HEK293 (cell line): ENCODE data around the gene UBA1.

ENCODE experiments used
- KLF1 ChIP-seq: fragments of 450-650 bp; formaldehyde crosslinking; IDR thresholded peaks from 2 replicates; pipeline ENCODE4 v1.5.1; 2016; ENCODE audit warnings: missing biosample characterization, missing genetic modification characterization
- KLF10 ChIP-seq: fragments of 450-650 bp; IDR thresholded peaks from 2 replicates; pipeline ENCODE4 v1.5.1; 2018; ENCODE audit warnings: missing biosample characterization, mild to moderate bottlenecking, missing genetic modification characterization
- YY1 ChIP-seq: fragments of 450-650 bp; formaldehyde crosslinking; IDR thresholded peaks from 2 replicates; pipeline ENCODE4 v1.5.1; 2018; ENCODE audit warnings: missing biosample characterization, missing genetic modification characterization
- ZBTB21 ChIP-seq: fragments of 450-650 bp; formaldehyde crosslinking; IDR thresholded peaks from 2 replicates; pipeline ENCODE4 v1.5.1; 2017; ENCODE audit warnings: missing biosample characterization, missing genetic modification characterization
- ZBTB7A ChIP-seq: fragments of 450-650 bp; formaldehyde crosslinking; IDR thresholded peaks from 2 replicates; pipeline ENCODE4 v1.5.1; 2016; ENCODE audit warnings: low read depth, missing biosample characterization, missing genetic modification characterization
- ZFP41 ChIP-seq: fragments of 450-650 bp; formaldehyde crosslinking; IDR thresholded peaks from 2 replicates; pipeline ENCODE4 v1.5.1; 2016; ENCODE audit warnings: missing biosample characterization, missing genetic modification characterization, borderline replicate concordance
- ZNF16 ChIP-seq: fragments of 450-650 bp; formaldehyde crosslinking; IDR thresholded peaks from 2 replicates; pipeline ENCODE4 v1.5.1; 2016; ENCODE audit warnings: low read depth, missing biosample characterization, missing genetic modification characterization
- ZNF211 ChIP-seq: fragments of 450-650 bp; formaldehyde crosslinking; IDR thresholded peaks from 2 replicates; pipeline ENCODE4 v1.5.1; 2016; ENCODE audit warnings: low read depth, missing biosample characterization, missing genetic modification characterization
- ZNF223 ChIP-seq: fragments of 450-650 bp; formaldehyde crosslinking; IDR thresholded peaks from 2 replicates; pipeline ENCODE4 v1.5.1; 2016; ENCODE audit warnings: missing biosample characterization, missing genetic modification characterization
- ZNF335 ChIP-seq: fragments of 450-650 bp; formaldehyde crosslinking; conservative IDR thresholded peaks from 2 replicates; pipeline ENCODE4 v1.5.1; 2016; ENCODE audit warnings: missing biosample characterization, missing genetic modification characterization
- ZNF350 ChIP-seq: fragments of 450-650 bp; formaldehyde crosslinking; IDR thresholded peaks from 2 replicates; pipeline ENCODE4 v1.5.0; 2017; ENCODE audit warnings: missing biosample characterization, mild to moderate bottlenecking, missing genetic modification characterization
- ZNF37A ChIP-seq: fragments of 450-650 bp; IDR thresholded peaks from 2 replicates; pipeline ENCODE4 v1.5.1; 2018; ENCODE audit warnings: missing biosample characterization, missing genetic modification characterization
- ZNF654 ChIP-seq: fragments of 450-650 bp; formaldehyde crosslinking; IDR thresholded peaks from 2 replicates; pipeline ENCODE4 v1.5.1; 2016; ENCODE audit warnings: low read depth, missing biosample characterization, missing genetic modification characterization
- ZNF701 ChIP-seq: fragments of 450-650 bp; formaldehyde crosslinking; IDR thresholded peaks from 2 replicates; pipeline ENCODE4 v1.5.1; 2016; ENCODE audit warnings: missing biosample characterization, missing genetic modification characterization
- ZNF768 ChIP-seq: fragments of 450-650 bp; formaldehyde crosslinking; IDR thresholded peaks from 2 replicates; pipeline ENCODE4 v1.5.1; 2018; ENCODE audit warnings: missing biosample characterization, mild to moderate bottlenecking, missing genetic modification characterization
- ZSCAN30 ChIP-seq: fragments of 450-650 bp; IDR thresholded peaks from 2 replicates; pipeline ENCODE4 v1.5.1; 2018; ENCODE audit warnings: missing biosample characterization, mild to moderate bottlenecking, missing genetic modification characterization, moderate library complexity
- TF ChIP-seq, protein P1 (sequence below): fragments of 450-650 bp; formaldehyde crosslinking; IDR thresholded peaks from 2 replicates; pipeline ENCODE4 v1.5.1; 2016; ENCODE audit warnings: missing biosample characterization, missing genetic modification characterization
- TF ChIP-seq, protein P2 (sequence below): fragments of 450-650 bp; formaldehyde crosslinking; IDR thresholded peaks from 2 replicates; pipeline ENCODE4 v1.5.1; 2016; ENCODE audit warnings: missing biosample characterization, missing genetic modification characterization, low read depth
- TF ChIP-seq, protein P3 (sequence below): fragments of 450-650 bp; formaldehyde crosslinking; IDR thresholded peaks from 2 replicates; pipeline ENCODE4 v1.5.1; 2017; ENCODE audit warnings: missing biosample characterization, missing genetic modification characterization
- TF ChIP-seq, protein P4 (sequence below): fragments of 450-650 bp; formaldehyde crosslinking; IDR thresholded peaks from 2 replicates; pipeline ENCODE4 v1.5.1; 2016; ENCODE audit warnings: missing biosample characterization, missing genetic modification characterization
- TF ChIP-seq, protein P5 (sequence below): fragments of 450-650 bp; formaldehyde crosslinking; IDR thresholded peaks from 2 replicates; pipeline ENCODE4 v1.5.1; 2016; ENCODE audit warnings: missing biosample characterization, missing genetic modification characterization
- TF ChIP-seq, protein P6 (sequence below): fragments of 450-650 bp; formaldehyde crosslinking; IDR thresholded peaks from 2 replicates; pipeline ENCODE4 v1.5.1; 2016; ENCODE audit warnings: missing biosample characterization, missing genetic modification characterization
- TF ChIP-seq, protein P7 (sequence below): fragments of 450-650 bp; formaldehyde crosslinking; IDR thresholded peaks from 2 replicates; pipeline ENCODE4 v1.5.1; 2017; ENCODE audit warnings: missing biosample characterization, missing genetic modification characterization
- TF ChIP-seq, protein P8 (sequence below): fragments of 450-650 bp; formaldehyde crosslinking; conservative IDR thresholded peaks from 2 replicates; pipeline ENCODE4 v1.5.1; 2016; ENCODE audit warnings: low read depth, missing biosample characterization, missing genetic modification characterization

Gene UBA1

DNA sequence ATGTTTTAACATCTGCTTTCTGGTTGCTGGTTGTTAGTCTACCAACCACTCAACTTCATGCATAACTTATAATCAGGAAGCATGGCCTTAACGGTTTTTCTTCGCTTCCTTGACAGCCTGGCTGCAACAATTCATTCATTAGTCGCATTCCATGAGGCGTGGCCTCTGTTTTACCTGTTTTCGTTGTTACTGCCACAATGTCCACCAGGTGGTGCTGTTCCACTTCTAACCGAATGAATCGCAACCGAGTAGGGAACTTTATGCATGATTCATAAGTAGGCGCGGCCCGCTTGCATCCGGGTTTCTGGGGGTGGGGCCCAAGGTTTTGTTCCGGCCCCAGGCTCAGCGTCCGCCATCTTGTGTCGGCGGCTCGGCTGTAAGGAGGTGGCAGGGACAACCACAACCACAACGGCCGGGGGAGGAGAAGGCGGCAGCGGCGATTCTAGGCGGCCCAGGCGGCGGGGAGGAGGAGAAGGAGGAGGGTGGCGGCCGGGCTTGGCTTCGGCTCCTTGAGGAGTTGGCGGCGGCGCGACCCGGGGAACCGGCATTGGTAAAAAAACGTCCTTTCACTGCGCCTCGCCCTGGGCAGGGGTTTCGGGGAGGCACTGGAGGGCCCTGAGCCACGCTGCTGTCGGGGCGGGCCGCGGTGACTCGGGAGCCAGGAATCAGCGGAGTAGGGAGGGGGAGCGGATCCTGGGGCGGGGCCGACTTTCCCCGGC is at the start of gene UBA1 (continued):
- TF ChIP-seq, protein P1, sequence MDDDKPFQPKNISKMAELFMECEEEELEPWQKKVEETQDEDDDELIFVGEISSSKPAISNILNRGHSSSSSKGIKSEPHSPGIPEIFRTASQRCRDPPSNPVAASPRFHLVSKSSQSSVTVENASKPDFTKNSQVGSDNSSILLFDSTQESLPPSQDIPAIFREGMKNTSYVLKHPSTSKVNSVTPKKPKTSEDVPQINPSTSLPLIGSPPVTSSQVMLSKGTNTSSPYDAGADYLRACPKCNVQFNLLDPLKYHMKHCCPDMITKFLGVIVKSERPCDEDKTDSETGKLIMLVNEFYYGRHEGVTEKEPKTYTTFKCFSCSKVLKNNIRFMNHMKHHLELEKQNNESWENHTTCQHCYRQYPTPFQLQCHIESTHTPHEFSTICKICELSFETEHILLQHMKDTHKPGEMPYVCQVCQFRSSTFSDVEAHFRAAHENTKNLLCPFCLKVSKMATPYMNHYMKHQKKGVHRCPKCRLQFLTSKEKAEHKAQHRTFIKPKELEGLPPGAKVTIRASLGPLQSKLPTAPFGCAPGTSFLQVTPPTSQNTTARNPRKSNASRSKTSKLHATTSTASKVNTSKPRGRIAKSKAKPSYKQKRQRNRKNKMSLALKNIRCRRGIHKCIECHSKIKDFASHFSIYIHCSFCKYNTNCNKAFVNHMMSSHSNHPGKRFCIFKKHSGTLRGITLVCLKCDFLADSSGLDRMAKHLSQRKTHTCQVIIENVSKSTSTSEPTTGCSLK = no peak
- TF ChIP-seq ZNF654 (tag by site-specific recombination) (peak; percentile 89), ZFP41 (tag by site-specific recombination) (no peak), ZNF335 (tag by site-specific recombination) (peak; percentile 74), KLF1 (peak; percentile 53; the same call in 1 of the 2 replicates), ZBTB21 (tag by site-specific recombination) (no peak), ZNF701 (tag by site-specific recombination) (no peak), ZBTB7A (tag by site-specific recombination) (no peak; the same call in 1 of the 2 replicates), ZSCAN30 (tag by site-specific recombination) (peak; percentile 8; the same call in 1 of the 2 replicates), ZNF223 (tag by site-specific recombination) (peak; percentile 92; the same call in 1 of the 2 replicates), ZNF37A (tag by site-specific recombination) (no peak), ZNF350 (tag by site-specific recombination) (no peak), ZNF211 (tag by site-specific recombination) (no peak), ZNF768 (tag by site-specific recombination) (no peak), ZNF16 (no peak), YY1 (tag by site-specific recombination) (peak; percentile 84), KLF10 (tag by site-specific recombination) (peak; percentile 96)
- TF ChIP-seq, protein P2, sequence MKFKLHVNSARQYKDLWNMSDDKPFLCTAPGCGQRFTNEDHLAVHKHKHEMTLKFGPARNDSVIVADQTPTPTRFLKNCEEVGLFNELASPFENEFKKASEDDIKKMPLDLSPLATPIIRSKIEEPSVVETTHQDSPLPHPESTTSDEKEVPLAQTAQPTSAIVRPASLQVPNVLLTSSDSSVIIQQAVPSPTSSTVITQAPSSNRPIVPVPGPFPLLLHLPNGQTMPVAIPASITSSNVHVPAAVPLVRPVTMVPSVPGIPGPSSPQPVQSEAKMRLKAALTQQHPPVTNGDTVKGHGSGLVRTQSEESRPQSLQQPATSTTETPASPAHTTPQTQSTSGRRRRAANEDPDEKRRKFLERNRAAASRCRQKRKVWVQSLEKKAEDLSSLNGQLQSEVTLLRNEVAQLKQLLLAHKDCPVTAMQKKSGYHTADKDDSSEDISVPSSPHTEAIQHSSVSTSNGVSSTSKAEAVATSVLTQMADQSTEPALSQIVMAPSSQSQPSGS = no peak; the same call in 1 of the 2 replicates
- TF ChIP-seq, protein P3, sequence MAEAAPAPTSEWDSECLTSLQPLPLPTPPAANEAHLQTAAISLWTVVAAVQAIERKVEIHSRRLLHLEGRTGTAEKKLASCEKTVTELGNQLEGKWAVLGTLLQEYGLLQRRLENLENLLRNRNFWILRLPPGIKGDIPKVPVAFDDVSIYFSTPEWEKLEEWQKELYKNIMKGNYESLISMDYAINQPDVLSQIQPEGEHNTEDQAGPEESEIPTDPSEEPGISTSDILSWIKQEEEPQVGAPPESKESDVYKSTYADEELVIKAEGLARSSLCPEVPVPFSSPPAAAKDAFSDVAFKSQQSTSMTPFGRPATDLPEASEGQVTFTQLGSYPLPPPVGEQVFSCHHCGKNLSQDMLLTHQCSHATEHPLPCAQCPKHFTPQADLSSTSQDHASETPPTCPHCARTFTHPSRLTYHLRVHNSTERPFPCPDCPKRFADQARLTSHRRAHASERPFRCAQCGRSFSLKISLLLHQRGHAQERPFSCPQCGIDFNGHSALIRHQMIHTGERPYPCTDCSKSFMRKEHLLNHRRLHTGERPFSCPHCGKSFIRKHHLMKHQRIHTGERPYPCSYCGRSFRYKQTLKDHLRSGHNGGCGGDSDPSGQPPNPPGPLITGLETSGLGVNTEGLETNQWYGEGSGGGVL (tag by site-specific recombination) = no peak; the same call in 1 of the 2 replicates
- TF ChIP-seq, protein P4, sequence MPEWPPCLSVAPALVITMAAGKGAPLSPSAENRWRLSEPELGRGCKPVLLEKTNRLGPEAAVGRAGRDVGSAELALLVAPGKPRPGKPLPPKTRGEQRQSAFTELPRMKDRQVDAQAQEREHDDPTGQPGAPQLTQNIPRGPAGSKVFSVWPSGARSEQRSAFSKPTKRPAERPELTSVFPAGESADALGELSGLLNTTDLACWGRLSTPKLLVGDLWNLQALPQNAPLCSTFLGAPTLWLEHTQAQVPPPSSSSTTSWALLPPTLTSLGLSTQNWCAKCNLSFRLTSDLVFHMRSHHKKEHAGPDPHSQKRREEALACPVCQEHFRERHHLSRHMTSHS (tag by site-specific recombination) = no peak
- TF ChIP-seq, protein P5, sequence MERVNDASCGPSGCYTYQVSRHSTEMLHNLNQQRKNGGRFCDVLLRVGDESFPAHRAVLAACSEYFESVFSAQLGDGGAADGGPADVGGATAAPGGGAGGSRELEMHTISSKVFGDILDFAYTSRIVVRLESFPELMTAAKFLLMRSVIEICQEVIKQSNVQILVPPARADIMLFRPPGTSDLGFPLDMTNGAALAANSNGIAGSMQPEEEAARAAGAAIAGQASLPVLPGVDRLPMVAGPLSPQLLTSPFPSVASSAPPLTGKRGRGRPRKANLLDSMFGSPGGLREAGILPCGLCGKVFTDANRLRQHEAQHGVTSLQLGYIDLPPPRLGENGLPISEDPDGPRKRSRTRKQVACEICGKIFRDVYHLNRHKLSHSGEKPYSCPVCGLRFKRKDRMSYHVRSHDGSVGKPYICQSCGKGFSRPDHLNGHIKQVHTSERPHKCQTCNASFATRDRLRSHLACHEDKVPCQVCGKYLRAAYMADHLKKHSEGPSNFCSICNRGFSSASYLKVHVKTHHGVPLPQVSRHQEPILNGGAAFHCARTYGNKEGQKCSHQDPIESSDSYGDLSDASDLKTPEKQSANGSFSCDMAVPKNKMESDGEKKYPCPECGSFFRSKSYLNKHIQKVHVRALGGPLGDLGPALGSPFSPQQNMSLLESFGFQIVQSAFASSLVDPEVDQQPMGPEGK (tag by site-specific recombination) = peak; percentile 88
- TF ChIP-seq, protein P6, sequence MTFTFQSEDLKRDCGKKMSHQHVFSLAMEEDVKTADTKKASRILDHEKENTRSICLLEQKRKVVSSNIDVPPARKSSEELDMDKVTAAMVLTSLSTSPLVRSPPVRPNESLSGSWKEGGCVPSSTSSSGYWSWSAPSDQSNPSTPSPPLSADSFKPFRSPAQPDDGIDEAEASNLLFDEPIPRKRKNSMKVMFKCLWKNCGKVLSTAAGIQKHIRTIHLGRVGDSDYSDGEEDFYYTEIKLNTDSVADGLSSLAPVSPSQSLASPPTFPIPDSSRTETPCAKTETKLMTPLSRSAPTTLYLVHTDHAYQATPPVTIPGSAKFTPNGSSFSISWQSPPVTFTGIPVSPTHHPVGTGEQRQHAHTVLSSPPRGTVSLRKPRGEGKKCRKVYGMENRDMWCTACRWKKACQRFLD (tag by site-specific recombination) = no peak
- TF ChIP-seq, protein P7, sequence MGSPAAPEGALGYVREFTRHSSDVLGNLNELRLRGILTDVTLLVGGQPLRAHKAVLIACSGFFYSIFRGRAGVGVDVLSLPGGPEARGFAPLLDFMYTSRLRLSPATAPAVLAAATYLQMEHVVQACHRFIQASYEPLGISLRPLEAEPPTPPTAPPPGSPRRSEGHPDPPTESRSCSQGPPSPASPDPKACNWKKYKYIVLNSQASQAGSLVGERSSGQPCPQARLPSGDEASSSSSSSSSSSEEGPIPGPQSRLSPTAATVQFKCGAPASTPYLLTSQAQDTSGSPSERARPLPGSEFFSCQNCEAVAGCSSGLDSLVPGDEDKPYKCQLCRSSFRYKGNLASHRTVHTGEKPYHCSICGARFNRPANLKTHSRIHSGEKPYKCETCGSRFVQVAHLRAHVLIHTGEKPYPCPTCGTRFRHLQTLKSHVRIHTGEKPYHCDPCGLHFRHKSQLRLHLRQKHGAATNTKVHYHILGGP (tag by site-specific recombination) = no peak
- TF ChIP-seq, protein P8, sequence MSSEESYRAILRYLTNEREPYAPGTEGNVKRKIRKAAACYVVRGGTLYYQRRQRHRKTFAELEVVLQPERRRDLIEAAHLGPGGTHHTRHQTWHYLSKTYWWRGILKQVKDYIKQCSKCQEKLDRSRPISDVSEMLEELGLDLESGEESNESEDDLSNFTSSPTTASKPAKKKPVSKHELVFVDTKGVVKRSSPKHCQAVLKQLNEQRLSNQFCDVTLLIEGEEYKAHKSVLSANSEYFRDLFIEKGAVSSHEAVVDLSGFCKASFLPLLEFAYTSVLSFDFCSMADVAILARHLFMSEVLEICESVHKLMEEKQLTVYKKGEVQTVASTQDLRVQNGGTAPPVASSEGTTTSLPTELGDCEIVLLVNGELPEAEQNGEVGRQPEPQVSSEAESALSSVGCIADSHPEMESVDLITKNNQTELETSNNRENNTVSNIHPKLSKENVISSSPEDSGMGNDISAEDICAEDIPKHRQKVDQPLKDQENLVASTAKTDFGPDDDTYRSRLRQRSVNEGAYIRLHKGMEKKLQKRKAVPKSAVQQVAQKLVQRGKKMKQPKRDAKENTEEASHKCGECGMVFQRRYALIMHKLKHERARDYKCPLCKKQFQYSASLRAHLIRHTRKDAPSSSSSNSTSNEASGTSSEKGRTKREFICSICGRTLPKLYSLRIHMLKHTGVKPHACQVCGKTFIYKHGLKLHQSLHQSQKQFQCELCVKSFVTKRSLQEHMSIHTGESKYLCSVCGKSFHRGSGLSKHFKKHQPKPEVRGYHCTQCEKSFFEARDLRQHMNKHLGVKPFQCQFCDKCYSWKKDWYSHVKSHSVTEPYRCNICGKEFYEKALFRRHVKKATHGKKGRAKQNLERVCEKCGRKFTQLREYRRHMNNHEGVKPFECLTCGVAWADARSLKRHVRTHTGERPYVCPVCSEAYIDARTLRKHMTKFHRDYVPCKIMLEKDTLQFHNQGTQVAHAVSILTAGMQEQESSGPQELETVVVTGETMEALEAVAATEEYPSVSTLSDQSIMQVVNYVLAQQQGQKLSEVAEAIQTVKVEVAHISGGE (tag by site-specific recombination) = peak; percentile 39
